Peyer's patch (tissue), 4 donors: ENCODE results near the gene FARS2.

Experiments used
- POLR2A ChIP-seq, 2 donors: fragments of 450-650 bp; IDR thresholded peaks; one replicate each; pipeline ENCODE4 v1.5.1; 2017; ENCODE audit warnings: antibody characterized with exemption in 2 of 2, mild to moderate bottlenecking in 2 of 2, moderate library complexity in 2 of 2
- TF ChIP-seq, protein P1 (sequence below), 6 experiments: fragments of 450-650 bp in 4 of 6; fragments of 200-600 bp in 2 of 6; sonication (generic) in 1 of 6; IDR thresholded peaks; one replicate each; pipeline ENCODE4 v1.5.1; 2017 to 2019; ENCODE audit warnings: antibody characterized with exemption in 6 of 6, mild to moderate bottlenecking in 3 of 6, moderate library complexity in 1 of 6

DNA sequence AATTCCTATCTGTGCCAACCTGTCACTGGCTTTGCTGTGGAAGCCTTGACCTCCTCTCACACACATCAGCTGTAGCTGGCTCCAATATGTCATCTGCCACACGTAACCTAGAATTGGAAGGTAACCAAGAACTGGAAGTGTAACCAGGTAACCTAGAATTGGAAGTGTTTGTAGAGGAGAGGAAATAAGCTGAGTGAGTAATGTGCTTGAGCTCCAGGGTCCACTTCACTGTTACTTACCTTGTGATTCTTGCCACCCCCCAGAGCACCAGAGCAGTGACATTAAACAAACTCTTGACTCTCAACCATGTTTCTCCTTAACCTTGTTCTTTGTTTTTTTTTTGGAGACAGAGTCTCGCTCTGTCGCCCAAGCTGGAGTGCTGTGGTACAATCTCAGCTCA lies 394.9 kb downstream of the FARS2 start:
- TF ChIP-seq, protein P1, sequence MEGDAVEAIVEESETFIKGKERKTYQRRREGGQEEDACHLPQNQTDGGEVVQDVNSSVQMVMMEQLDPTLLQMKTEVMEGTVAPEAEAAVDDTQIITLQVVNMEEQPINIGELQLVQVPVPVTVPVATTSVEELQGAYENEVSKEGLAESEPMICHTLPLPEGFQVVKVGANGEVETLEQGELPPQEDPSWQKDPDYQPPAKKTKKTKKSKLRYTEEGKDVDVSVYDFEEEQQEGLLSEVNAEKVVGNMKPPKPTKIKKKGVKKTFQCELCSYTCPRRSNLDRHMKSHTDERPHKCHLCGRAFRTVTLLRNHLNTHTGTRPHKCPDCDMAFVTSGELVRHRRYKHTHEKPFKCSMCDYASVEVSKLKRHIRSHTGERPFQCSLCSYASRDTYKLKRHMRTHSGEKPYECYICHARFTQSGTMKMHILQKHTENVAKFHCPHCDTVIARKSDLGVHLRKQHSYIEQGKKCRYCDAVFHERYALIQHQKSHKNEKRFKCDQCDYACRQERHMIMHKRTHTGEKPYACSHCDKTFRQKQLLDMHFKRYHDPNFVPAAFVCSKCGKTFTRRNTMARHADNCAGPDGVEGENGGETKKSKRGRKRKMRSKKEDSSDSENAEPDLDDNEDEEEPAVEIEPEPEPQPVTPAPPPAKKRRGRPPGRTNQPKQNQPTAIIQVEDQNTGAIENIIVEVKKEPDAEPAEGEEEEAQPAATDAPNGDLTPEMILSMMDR (IDR thresholded peaks at IDR 0.05), result no peak
- TF ChIP-seq POLR2A (IDR thresholded peaks at IDR 0.05), result no peak
